PC-3 (cell line): Measurements from ENCODE around the gene ZNF592. TPM values are rescaled to one million over a fixed set of nuclear protein-coding genes. Genes with fewer than 3 reads are reported as not detected.

Experiments used
- ATAC-seq: fragments of 200-7000 bp; cut with Tn5 transposase; 2 replicates; pipeline ENCODE4 v1.9.1; 2020; ENCODE audit warnings: mild to moderate bottlenecking, moderate library complexity
- BruUV-seq: library from RNA; stranded (reverse); fragments of 400-500 nt; replicated peaks from 2 replicates; lab custom pipeline; 2021; lab: Mats Ljungman, UMichigan
- CTCF ChIA-PET: fragments of 300-600 bp; sonication (Branson Sonifier 250); formaldehyde crosslinking; loops from one replicate; lab custom pipeline; 2022; ENCODE audit warnings: antibody characterized with exemption; lab: Charles Lee
- POLR2A ChIA-PET: fragments of 300-600 bp; sonication (Branson Sonifier 250); formaldehyde crosslinking; loops from one replicate; lab custom pipeline; 2022; ENCODE audit warnings: antibody characterized with exemption; ENCODE audit not compliant: unreplicated experiment; lab: Charles Lee
- DNase-seq: peaks from one replicate; pipeline ENCODE4 v3.0.0-alpha.2; 2015
- H2AFZ ChIP-seq: fragments of 300-600 bp; sonication (generic); 2 replicates; pipeline ENCODE4 v1.6.0; 2016; ENCODE audit warnings: antibody characterized with exemption, low read length
- H3F3A ChIP-seq: fragments of 300-600 bp; sonication (generic); one replicate; pipeline ENCODE4 v1.6.0; 2017; ENCODE audit warnings: antibody characterized with exemption, low read length, control low read depth, mild to moderate bottlenecking; ENCODE audit not compliant: unreplicated experiment
- H3K27ac ChIP-seq: fragments of 300-600 bp; sonication (generic); 2 replicates; pipeline ENCODE4 v1.5.1; 2016; ENCODE audit warnings: mild to moderate bottlenecking, low read length
- H3K27me3 ChIP-seq: fragments of 300-600 bp; sonication (generic); 2 replicates; pipeline ENCODE4 v1.6.1; 2016; ENCODE audit warnings: low read length, mixed read lengths
- H3K36me3 ChIP-seq: fragments of 300-600 bp; sonication (generic); 2 replicates; pipeline ENCODE4 v1.6.1; 2016; ENCODE audit warnings: low read depth, mixed run types, low read length, mixed read lengths
- H3K4me1 ChIP-seq: fragments of 300-600 bp; sonication (generic); 2 replicates; pipeline ENCODE4 v1.5.1; 2016; ENCODE audit warnings: low read length; ENCODE audit not compliant: insufficient read depth
- H3K4me2 ChIP-seq: fragments of 300-600 bp; sonication (generic); 2 replicates; pipeline ENCODE4 v1.6.0; 2016; ENCODE audit warnings: low read length
- H3K4me3 ChIP-seq: fragments of 300-600 bp; sonication (generic); 2 replicates; pipeline ENCODE4 v1.5.1; 2016; ENCODE audit warnings: mild to moderate bottlenecking, low read length, mixed read lengths
- H3K79me2 ChIP-seq: fragments of 300-600 bp; sonication (generic); 2 replicates; pipeline ENCODE4 v1.6.1; 2017; ENCODE audit warnings: low read length, mixed read lengths
- H3K9ac ChIP-seq: fragments of 300-600 bp; sonication (generic); 2 replicates; pipeline ENCODE4 v1.6.0; 2016; ENCODE audit warnings: mild to moderate bottlenecking, low read length
- H3K9me2 ChIP-seq: fragments of 300-600 bp; sonication (generic); replicated peaks from 2 replicates; pipeline ENCODE4 v1.6.1; 2016; ENCODE audit warnings: mixed run types, low read length, mixed read lengths
- H3K9me3 ChIP-seq: fragments of 300-600 bp; sonication (generic); 2 replicates; pipeline ENCODE4 v1.6.1; 2016; ENCODE audit warnings: low read length, mixed read lengths
- H4K20me1 ChIP-seq: fragments of 300-600 bp; sonication (generic); 2 replicates; pipeline ENCODE4 v1.6.1; 2016; ENCODE audit warnings: low read length, mixed read lengths
- CTCF ChIP-seq: fragments of 300-600 bp; sonication (generic); conservative IDR thresholded peaks from 2 replicates; pipeline ENCODE4 v1.5.1; 2017; ENCODE audit warnings: antibody characterized with exemption, low read depth, mild to moderate bottlenecking, low read length
- EZH2 ChIP-seq: fragments of 300-600 bp; sonication (generic); IDR thresholded peaks from one replicate; pipeline ENCODE4 v1.6.1; 2017; ENCODE audit warnings: antibody characterized with exemption, mild to moderate bottlenecking, low read length; ENCODE audit not compliant: unreplicated experiment
- EZH2phosphoT487 ChIP-seq: fragments of 300-600 bp; sonication (generic); IDR thresholded peaks from 2 replicates; pipeline ENCODE4 v1.6.1; 2018; ENCODE audit warnings: mild to moderate bottlenecking, antibody characterized with exemption, low read length, borderline replicate concordance
- intact Hi-C: fragments of 100-400 bp; cut with micrococcal nuclease; formaldehyde crosslinking; loops from 2 replicates; pipeline ENCODE4 v1.9.0; 2023
- total RNA-seq: library from RNA; depleted of rRNA; stranded (reverse); fragments of >200 nt; gene quantifications from 2 replicates; pipeline ENCODE4 v1.2.3, GENCODE V29; 2014

ZNF592 gene
- total RNA-seq, 1 experiment from 2014 or later, result 12.3 TPM

GRCh38 chr15:84793431-84794161 lies 45.2 kb downstream of the ZNF592 start:
- ChIA-PET CTCF (no interaction called here), POLR2A (no interaction called here)
- ATAC-seq, result no peak
- H3K4me3 ChIP-seq, result no peak overlapping the region
- no peaks in the 10 kb centered on the region for H3K9me3 ChIP-seq
- no peak overlapping the region for H3K27ac ChIP-seq
- peaks cover 1% of the 10 kb centered on the region for H4K20me1 ChIP-seq
- intact Hi-C loops, result no loop called here
- no peaks in the 10 kb centered on the region for H3K4me1 ChIP-seq
- H3F3A ChIP-seq, result no peaks in the 10 kb centered on the region
- H3K9ac ChIP-seq, result no peak overlapping the region
- no peak for TF ChIP-seq EZH2
- TF ChIP-seq EZH2phosphoT487, result no peak
- no peak for TF ChIP-seq CTCF
- peaks cover 27% of the 10 kb centered on the region for H3K79me2 ChIP-seq
- H3K9me2 ChIP-seq, result no peaks in the 10 kb centered on the region
- H2AFZ ChIP-seq, result no peak overlapping the region
- H3K4me2 ChIP-seq, result no peak overlapping the region
- no peaks in the 10 kb centered on the region for H3K27me3 ChIP-seq
- peaks cover 34% of the 10 kb centered on the region for H3K36me3 ChIP-seq
- BruUV-seq, result no TSS peak
- no peak for DNase-seq

GRCh38 chr15:84794162-84794547 lies 45.8 kb downstream of the ZNF592 start:
- Histone ChIP-seq H2AFZ (no peak overlapping the region), H3K4me1 (no peaks in the 10 kb centered on the region), H3F3A (no peaks in the 10 kb centered on the region), H3K4me3 (no peak overlapping the region), H3K4me2 (no peak overlapping the region), H3K9me3 (no peaks in the 10 kb centered on the region), H3K27ac (no peak overlapping the region), H3K27me3 (no peaks in the 10 kb centered on the region), H3K9ac (no peak overlapping the region), H3K36me3 (peaks cover 34% of the 10 kb centered on the region), H4K20me1 (no peaks in the 10 kb centered on the region; the same call in 1 of the 2 replicates), H3K9me2 (no peaks in the 10 kb centered on the region), H3K79me2 (peaks cover 22% of the 10 kb centered on the region)
- ChIA-PET POLR2A (no interaction called here), CTCF (no interaction called here)
- BruUV-seq, result no TSS peak
- DNase-seq (no peak), ATAC-seq (no peak)
- TF ChIP-seq CTCF (no peak), EZH2 (no peak), EZH2phosphoT487 (no peak)
- intact Hi-C loops, result no loop called here

- Histone ChIP-seq H3K27me3 (no peaks in the 10 kb centered on the region), H3K27ac (no peak overlapping the region), H3K4me3 (no peak overlapping the region), H4K20me1 (no peaks in the 10 kb centered on the region; the same call in 1 of the 2 replicates), H3K9me2 (no peaks in the 10 kb centered on the region), H3F3A (no peaks in the 10 kb centered on the region), H3K36me3 (peaks cover 43% of the 10 kb centered on the region), H2AFZ (no peak overlapping the region), H3K79me2 (peaks cover 13% of the 10 kb centered on the region), H3K9ac (no peak overlapping the region), H3K4me1 (no peaks in the 10 kb centered on the region), H3K4me2 (no peak overlapping the region), H3K9me3 (no peaks in the 10 kb centered on the region)
- no TSS peak for BruUV-seq
- no peak for DNase-seq
- TF ChIP-seq EZH2phosphoT487 (no peak), EZH2 (no peak), CTCF (no peak)
- ATAC-seq, result no peak
- ChIA-PET POLR2A (no interaction called here), CTCF (no interaction called here)
- intact Hi-C loops, result no loop called here
These were observed 46.8 kb downstream of the ZNF592 start for GRCh38 chr15:84795186-84795585.
